Adrenal gland (tissue), 5 donors: ENCODE measurements around the gene SNU13.

Experiments used
- POLR2A ChIP-seq, 2 donors: fragments of 450-650 bp; IDR thresholded peaks; one replicate each; pipeline ENCODE4 v1.6.1; 2017; ENCODE audit warnings: antibody characterized with exemption in 2 of 2, mild to moderate bottlenecking in 2 of 2, moderate library complexity in 1 of 2
- TF ChIP-seq, protein P1 (sequence below), 6 experiments: fragments of 450-650 bp in 4 of 6; fragments of 200-600 bp in 2 of 6; sonication (generic) in 1 of 6; IDR thresholded peaks; 1 replicate in 5 of 6; 2 replicates in 1 of 6; pipeline versions ENCODE4 v1.5.1 to v1.8.0; 2016 to 2021; ENCODE audit warnings: antibody characterized with exemption in 6 of 6, mild to moderate bottlenecking in 2 of 6, moderate library complexity in 1 of 6
- donor health status: DM: no; HTN: no; CAD: no.

DNA sequence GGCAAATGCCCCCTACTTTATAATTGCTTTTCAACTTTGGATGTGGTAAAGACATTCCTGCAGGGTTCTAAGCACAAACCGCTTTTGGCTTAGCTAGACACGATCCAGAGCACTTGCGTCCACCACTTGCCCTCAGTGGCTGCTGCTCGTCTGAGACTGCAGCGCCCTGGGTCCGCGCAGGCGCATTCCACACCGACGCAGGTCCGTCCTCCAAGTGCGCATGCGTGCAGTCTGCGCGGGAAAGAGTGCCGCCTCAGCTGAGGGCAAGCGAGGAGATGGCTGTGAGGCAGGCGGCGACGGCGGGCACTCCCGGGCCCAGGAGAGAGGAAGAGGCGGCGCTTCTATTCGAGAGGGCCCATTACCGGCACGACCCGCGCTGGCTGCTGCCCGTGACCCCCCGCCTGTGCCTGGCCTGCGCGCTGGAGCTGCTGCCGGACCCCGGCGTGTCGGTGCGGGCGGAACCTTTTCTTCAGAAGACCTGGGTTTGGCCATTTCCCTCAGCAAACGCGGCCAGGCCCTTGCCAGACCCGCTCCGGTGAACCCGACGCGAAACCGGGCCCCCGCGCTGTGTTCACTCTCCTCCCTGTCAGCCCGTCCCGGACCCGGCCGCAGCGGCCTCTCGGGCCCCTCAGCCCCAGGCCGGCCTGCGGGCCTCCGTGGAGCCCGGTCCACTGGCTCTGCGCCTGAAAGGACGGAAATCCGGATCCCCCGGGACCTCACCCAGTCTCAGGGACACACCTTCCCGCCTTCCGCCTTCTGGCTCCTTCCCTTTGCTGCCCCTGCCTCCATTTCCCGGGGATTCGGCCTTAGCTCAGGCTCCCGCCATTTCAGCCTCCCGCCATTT, 10.8 kb upstream of the SNU13 start, which contains the start of gene MEI1:
- TF ChIP-seq, protein P1, sequence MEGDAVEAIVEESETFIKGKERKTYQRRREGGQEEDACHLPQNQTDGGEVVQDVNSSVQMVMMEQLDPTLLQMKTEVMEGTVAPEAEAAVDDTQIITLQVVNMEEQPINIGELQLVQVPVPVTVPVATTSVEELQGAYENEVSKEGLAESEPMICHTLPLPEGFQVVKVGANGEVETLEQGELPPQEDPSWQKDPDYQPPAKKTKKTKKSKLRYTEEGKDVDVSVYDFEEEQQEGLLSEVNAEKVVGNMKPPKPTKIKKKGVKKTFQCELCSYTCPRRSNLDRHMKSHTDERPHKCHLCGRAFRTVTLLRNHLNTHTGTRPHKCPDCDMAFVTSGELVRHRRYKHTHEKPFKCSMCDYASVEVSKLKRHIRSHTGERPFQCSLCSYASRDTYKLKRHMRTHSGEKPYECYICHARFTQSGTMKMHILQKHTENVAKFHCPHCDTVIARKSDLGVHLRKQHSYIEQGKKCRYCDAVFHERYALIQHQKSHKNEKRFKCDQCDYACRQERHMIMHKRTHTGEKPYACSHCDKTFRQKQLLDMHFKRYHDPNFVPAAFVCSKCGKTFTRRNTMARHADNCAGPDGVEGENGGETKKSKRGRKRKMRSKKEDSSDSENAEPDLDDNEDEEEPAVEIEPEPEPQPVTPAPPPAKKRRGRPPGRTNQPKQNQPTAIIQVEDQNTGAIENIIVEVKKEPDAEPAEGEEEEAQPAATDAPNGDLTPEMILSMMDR (IDR thresholded peaks at IDR 0.05): no peak
- TF ChIP-seq POLR2A (IDR thresholded peaks at IDR 0.05): no peak
